Muscle of leg (tissue), 11 donors: ENCODE results near the gene ZER1. TPM values are rescaled to one million over a fixed set of nuclear protein-coding genes. Genes with fewer than 3 reads are reported as not detected.
A peak's percentile ranks its signal among the peaks of the same experiment; 100 is the strongest.
"Not testable (repeated sequence)": the region's sequence is repeated elsewhere in the genome, so short reads cannot be mapped to it uniquely, and the experiment has no call there.

ENCODE experiments used
- DNase-seq: peaks from one replicate; pipeline ENCODE4 v3.0.0; 2013
- H3K27ac ChIP-seq: one replicate; pipeline ENCODE4 v1.5.1; 2013; ENCODE audit warnings: mild to moderate bottlenecking, low read length, control low read depth
- H3K27me3 ChIP-seq: one replicate; pipeline ENCODE4 v1.6.1; 2013; ENCODE audit warnings: low read length; ENCODE audit not compliant: control insufficient read depth, insufficient read depth
- H3K36me3 ChIP-seq: one replicate; pipeline ENCODE4 v1.6.1; 2013; ENCODE audit warnings: low read length; ENCODE audit not compliant: control insufficient read depth, insufficient read depth
- H3K4me1 ChIP-seq: one replicate; pipeline ENCODE4 v1.6.1; 2013; ENCODE audit warnings: low read length; ENCODE audit not compliant: control insufficient read depth, insufficient read depth
- H3K4me3 ChIP-seq: one replicate; pipeline ENCODE4 v1.5.1; 2013; ENCODE audit warnings: low read length, control low read depth
- H3K9me3 ChIP-seq: replicated peaks from 2 replicates; pipeline ENCODE4 v1.6.1; 2013; ENCODE audit warnings: low read depth, low read length; ENCODE audit not compliant: control insufficient read depth
- WGBS: methylation state at CpG from one replicate; pipeline ENCODE4 v1.1.5; 2013; ENCODE audit warnings: missing lambda C conversion rate; ENCODE audit not compliant: insufficient coverage; 5-methylcytosine and 5-hydroxymethylcytosine counted together
- polyA plus RNA-seq, 8 donors: library from polyadenylated mRNA; unstranded; fragments of 120-200 nt; gene quantifications; one replicate each; pipeline versions ENCODE4 v1.2.1 to v1.2.3, GENCODE V29; 2013; ENCODE audit warnings: inconsistent platforms in 1 of 8, low replicate concordance in 1 of 8; ENCODE audit not compliant: insufficient read length in 8 of 8, insufficient read depth in 1 of 8
- total RNA-seq: library from RNA; stranded (reverse); fragments of 120-200 nt; gene quantifications from one replicate; pipeline ENCODE4 v1.2.4, GENCODE V29; 2013

The ZER1 gene
- total and polyA plus RNA-seq, 9 donors = 14.2 to 42.6 (median 32.9) TPM

DNA sequence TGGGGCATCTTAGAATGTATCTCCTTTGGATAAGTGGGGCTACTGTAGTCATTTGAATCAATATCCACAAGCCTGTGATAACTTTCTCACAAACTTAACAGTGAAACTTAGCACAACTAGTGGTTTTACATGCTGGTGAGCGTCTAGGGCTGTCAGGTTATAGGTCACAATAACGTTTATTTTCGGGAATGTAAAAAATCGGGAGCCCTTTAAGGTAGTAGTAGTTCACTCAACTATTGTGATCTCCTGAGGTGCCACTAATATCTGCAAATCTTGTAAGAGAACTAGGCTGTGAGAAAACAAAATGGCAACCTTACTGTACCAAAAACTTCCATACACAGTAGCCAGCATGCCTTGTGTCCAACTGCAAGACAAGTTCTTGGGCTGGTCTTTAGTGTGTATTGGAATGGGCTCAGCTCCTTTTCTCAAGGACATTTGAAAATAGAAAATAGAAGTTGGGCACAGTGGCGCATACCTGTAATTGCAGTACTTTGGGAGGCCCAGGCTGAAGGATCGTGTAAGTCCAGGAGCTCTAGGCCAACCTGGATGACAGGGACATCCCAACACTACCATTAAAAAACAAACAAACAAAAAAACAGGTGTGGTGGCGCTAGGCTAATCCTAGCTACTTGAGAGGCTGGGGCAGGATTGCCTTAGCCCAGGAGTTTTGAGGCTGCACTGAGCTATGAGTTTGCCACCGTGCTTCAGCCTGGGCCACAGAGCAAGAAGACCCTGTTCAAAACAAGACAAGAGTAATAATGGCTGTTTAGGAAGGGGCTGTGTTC, 74.6 kb downstream of the ZER1 start:
- no peak for DNase-seq
- Histone ChIP-seq H3K4me1 (peaks cover 2% of the 10 kb centered on the region), H3K4me3 (no peak overlapping the region), H3K27me3 (no peaks in the 10 kb centered on the region), H3K36me3 (peaks cover 30% of the 10 kb centered on the region), H3K27ac (no peak overlapping the region), H3K9me3 (no peaks in the 10 kb centered on the region)
- 52% methylated on average over 2 of the region's 8 CpGs for WGBS

DNA sequence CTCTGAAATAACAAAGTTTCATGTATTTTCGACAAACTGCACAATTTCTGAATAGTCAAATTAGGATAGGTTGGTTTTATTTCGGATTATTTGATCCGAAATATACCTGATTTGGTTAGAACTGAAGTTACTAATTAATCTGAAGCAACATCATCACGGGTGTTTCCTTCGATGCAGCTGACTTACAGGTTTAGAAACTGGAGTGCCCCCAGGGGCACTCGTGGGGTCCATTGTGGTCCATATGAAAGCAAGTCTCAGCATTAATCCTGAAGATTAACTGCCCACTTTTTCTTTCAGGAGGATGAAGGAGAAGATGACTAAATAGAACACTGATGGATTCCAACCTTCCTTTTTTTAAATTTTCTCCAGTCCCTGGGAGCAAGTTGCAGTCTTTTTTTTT, 77.4 kb downstream of the ZER1 start:
- Histone ChIP-seq H3K9me3 (no peaks in the 10 kb centered on the region), H3K27me3 (no peaks in the 10 kb centered on the region), H3K4me1 (no peaks in the 10 kb centered on the region), H3K36me3 (peaks cover 37% of the 10 kb centered on the region), H3K27ac (no peak overlapping the region), H3K4me3 (no peak overlapping the region)
- no CpG with 5 or more reads among the region's 6 CpGs for WGBS
- DNase-seq = no peak

- H3K4me1 ChIP-seq, H3K4me3 ChIP-seq, H3K27me3 ChIP-seq, DNase-seq, H3K27ac ChIP-seq, H3K9me3 ChIP-seq: not testable (repeated sequence)
- H3K36me3 ChIP-seq = peaks cover 37% of the 10 kb centered on the region
- WGBS = 73% methylated on average over 2 of the region's 3 CpGs
Measured at GRCh38 chr9:128693738-128694137, 78.0 kb downstream of the ZER1 start.

DNA sequence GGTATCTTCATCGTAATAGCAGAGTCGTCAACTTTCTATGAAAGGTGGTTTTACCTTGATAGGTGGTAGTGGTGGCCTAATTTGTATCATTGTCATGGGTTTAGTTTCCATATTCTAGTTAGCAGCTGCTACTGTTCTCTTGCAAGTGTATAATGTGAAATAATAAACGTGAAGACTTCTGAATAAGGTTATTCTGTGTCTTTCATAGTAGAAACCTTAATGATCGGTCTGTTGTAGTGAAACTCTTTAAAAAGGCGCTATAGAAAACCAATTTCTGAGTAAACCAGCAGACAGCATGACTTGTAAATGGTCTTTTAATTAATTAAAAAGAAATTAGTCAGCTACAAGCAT, 81.1 kb downstream of the ZER1 start:
- WGBS = 0% methylated on average over 2 of the region's 5 CpGs
- DNase-seq = no peak

GRCh38 chr9:128689820-128690683, 81.7 kb downstream of the ZER1 start:
- WGBS = under 1% methylated on average over 53 of the region's 83 CpGs
- no peaks in the 10 kb centered on the region for H3K27me3 ChIP-seq
- peaks cover 11% of the 10 kb centered on the region for H3K4me1 ChIP-seq
- peak overlapping the region; percentile 75 for H3K4me3 ChIP-seq
- no peaks in the 10 kb centered on the region for H3K9me3 ChIP-seq
- H3K36me3 ChIP-seq = peaks cover 21% of the 10 kb centered on the region
- peak; percentile 81 for DNase-seq
- H3K27ac ChIP-seq = peak overlapping the region; percentile 78

More for the DNA sequence above, 81.1 kb downstream of the ZER1 start:
- Histone ChIP-seq H3K27ac (peak overlapping the region; percentile 78), H3K9me3 (no peaks in the 10 kb centered on the region), H3K4me1 (peaks cover 7% of the 10 kb centered on the region), H3K4me3 (peak overlapping the region; percentile 75), H3K27me3 (no peaks in the 10 kb centered on the region), H3K36me3 (peaks cover 23% of the 10 kb centered on the region)

DNA sequence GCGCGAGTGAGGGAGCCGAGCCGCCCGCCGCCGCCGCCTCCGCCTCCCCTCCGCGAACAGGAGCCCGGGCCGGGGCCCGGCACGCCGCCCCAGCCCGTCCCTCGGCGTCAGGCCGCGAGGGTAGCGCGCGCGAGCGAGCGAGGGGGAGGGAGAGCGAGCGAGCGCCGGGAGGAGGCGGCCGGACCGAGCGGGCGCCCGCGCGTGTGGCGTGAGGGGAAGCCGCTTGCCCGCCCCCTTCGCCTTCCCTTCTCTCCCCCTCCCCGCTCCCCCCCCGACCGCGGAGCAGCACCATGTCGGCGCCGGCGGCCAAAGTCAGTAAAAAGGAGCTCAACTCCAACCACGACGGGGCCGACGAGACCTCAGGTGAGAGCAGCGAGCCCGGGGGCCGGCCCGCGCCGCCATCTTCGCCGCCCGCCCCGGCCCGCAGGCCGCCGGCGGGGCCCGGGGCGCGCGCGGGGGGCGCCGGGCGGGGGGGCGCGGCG, 82.4 kb downstream of the ZER1 start:
- Histone ChIP-seq H3K4me3 (peak overlapping the region; percentile 59), H3K27me3 (no peaks in the 10 kb centered on the region), H3K27ac (peak overlapping the region; percentile 90), H3K9me3 (no peaks in the 10 kb centered on the region), H3K36me3 (peaks cover 19% of the 10 kb centered on the region), H3K4me1 (peaks cover 18% of the 10 kb centered on the region)
- DNase-seq = no peak
- whole genome bisulfite sequencing = under 1% methylated on average over 35 of the region's 80 CpGs

DNA sequence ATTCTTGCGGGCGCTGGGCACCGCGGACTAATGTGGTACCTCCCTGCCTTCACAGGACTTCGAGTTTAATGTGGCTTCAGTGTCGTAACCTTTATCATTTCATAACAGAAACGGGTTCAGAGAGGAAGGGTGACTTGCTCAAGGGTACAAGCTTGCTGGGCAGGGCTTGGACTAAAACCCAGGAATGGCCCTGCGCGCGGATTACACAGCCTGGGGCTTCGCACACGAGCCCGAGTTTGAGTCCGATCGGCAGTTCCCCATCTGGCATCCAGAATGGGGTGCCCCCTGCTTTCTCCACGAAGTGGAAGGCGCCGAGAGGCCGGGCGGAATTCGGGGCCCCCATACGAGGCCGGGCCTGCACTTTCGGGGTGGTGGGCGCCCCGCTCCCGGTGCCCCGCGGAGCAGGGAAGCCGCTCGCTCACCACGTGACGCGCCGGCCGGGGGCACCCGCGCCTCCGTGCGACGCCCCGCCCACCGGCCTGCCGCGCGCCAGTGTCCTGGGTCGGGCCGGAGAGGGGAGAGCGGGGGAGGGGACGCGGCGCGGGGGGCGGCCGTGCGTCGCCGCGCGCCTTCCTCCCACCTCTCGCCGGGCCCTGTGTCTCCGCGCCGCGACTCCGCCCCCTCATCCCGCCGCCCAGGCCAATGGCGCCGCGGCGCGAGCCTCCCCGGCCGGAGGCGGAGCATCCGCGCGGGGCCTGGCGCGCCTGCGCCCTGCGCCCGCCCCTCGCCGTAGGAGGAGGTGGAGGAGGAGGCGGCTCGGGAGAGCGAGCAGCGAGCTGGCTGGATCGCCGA, 83.0 kb downstream of the ZER1 start, which contains the start of gene SET:
Gene SET (plus strand): TSS at position 722 of the 792 bp plus-strand sequence. CDS start 361 bp downstream, outside the sequence.
- H3K9me3 ChIP-seq = no peaks in the 10 kb centered on the region
- H3K27ac ChIP-seq = peak within 1 kb of the TSS; percentile 93
- WGBS = 4% methylated on average over 72 of the region's 93 CpGs
- DNase-seq = peak; percentile 98
- H3K36me3 ChIP-seq = peaks cover 17% of the 10 kb centered on the region
- peaks cover 21% of the 10 kb centered on the region for H3K4me1 ChIP-seq
- H3K27me3 ChIP-seq = no peaks in the 10 kb centered on the region
- peak within 1 kb of the TSS; percentile 75 for H3K4me3 ChIP-seq

- Histone ChIP-seq H3K4me3 (no peak overlapping the region), H3K27me3 (no peaks in the 10 kb centered on the region), H3K27ac (no peak overlapping the region), H3K9me3 (no peaks in the 10 kb centered on the region), H3K36me3 (peaks cover 9% of the 10 kb centered on the region), H3K4me1 (peaks cover 26% of the 10 kb centered on the region)
- WGBS = 100% methylated on average over 1 of the region's 4 CpGs
- DNase-seq = no peak
Measured at GRCh38 chr9:128687453-128687852, 84.3 kb downstream of the ZER1 start.

DNA sequence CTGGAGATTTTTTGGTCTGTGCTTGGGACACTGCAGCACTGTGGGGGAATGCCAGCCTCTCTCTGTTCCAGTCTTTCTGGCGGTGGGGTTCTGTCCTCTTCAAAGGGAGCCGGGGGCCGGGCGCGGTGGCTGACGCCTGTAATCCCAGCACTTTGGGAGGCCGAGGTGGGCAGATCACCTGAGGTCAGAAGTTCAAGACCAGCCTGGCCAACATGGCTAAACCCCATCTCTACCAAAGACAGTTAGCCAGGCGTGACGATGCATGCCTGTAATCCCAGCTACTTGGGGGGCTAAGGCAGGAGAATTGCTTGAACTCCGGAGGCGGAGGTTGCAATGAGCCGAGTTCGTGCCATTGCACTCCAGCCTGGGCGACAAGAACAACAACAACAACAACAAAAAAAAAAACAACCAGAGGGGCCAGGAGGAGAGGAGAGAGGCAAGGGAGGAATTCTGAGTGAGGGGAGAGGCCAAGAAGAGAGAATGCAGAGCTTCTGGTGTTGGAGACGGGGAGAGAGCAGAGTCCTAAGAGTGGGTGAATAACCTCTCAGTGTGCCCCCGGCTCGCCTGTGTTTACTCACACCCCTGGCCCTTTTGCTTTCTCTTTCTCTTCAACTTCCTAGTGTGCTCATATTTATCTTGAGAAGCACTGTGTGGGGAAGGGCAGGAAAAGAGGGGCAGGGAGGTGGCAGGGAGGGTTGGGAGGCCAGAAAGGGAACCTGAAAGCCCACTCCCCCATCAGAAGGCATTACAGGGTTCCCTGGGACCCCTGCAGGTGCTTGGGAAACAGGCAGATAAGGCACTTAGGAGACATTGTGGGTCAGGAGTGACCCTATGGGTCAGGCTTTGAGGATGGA, 85.9 kb downstream of the ZER1 start:
- Histone ChIP-seq H3K9me3 (no peaks in the 10 kb centered on the region), H3K4me1 (peaks cover 26% of the 10 kb centered on the region), H3K36me3 (no peaks in the 10 kb centered on the region), H3K27me3 (no peaks in the 10 kb centered on the region), H3K27ac (peak overlapping the region; percentile 42), H3K4me3 (no peak overlapping the region)
- 43% methylated on average over 1 of the region's 17 CpGs for WGBS
- peak; percentile 43 for DNase-seq
